ENCODE results near the gene AKAP9.
"Not testable (repeated sequence)": the region's sequence is repeated elsewhere in the genome, so short reads cannot be mapped to it uniquely, and the experiment has no call there.

AKAP9 gene

GRCh38 chr7:91940572-91941341, at the start of gene AKAP9:
Gene AKAP9 (plus strand): TSS chr7:91940862. CDS start chr7:91941100, 238 bp downstream.
- peak; percentile 60 for DNase-seq

- no peak for DNase-seq
Observed at GRCh38 chr7:91892099-91892705, 48.5 kb upstream of the AKAP9 start.

DNA sequence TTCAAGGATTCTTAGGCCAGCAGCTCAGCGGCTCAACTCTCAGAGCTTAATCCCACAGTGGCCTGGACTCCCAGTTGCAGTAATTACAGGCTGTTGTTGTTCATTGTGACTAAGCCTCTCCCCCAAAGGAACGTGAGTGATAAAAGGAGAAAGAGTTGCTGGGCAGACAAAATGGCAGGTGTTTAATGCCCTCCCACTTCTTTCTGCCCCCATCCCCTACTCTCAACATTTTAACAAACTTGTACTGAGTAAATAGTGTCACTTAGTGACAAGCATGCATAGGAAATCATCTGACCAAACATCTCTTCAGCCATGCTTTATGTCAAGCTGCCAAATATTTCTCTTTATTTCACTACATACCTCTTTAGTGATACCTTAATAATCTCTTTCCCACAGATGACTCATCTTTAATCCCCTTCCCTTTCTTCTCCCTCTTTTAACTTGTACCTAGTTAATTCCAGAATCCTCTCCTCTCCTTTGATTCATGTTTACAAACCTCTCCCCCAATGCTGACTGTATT, 47.8 kb upstream of the AKAP9 start:
- DNase-seq, result no peak

- DNase-seq, result not testable (repeated sequence)
Observed at GRCh38 chr7:91893699-91894098, 47.0 kb upstream of the AKAP9 start.

DNA sequence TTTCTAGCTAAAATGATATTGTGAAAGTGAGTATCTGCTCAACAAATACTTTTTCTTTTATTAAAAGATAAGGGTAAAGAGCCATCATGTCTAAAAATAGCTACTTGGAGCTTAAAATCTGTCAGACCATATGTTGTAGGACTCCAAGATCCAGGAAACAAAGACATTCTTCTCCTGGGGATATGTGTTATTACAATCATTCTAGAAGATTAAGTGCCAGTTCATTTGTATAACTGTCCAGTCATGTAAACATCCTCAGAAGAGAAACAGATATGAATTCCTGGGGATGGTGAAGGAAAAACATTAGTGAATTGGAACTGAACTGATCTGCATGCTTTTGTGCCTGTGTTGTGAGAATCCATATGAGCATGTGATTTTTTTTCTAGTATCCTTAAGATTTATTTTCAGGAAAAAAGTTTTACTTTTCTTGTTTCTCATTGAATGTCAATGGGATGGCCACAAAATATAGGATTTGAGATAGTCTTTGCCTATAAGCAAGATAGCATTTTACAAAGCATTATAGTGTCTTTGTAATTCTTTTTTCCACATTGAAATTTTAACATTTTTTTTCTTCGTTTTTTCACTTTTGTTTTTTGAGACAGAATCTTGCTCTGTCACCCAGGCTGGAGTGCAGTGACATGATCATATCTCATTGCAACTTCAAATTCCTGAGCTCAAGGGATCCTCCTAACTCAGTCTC, 45.7 kb upstream of the AKAP9 start:
- no peak for DNase-seq

DNA sequence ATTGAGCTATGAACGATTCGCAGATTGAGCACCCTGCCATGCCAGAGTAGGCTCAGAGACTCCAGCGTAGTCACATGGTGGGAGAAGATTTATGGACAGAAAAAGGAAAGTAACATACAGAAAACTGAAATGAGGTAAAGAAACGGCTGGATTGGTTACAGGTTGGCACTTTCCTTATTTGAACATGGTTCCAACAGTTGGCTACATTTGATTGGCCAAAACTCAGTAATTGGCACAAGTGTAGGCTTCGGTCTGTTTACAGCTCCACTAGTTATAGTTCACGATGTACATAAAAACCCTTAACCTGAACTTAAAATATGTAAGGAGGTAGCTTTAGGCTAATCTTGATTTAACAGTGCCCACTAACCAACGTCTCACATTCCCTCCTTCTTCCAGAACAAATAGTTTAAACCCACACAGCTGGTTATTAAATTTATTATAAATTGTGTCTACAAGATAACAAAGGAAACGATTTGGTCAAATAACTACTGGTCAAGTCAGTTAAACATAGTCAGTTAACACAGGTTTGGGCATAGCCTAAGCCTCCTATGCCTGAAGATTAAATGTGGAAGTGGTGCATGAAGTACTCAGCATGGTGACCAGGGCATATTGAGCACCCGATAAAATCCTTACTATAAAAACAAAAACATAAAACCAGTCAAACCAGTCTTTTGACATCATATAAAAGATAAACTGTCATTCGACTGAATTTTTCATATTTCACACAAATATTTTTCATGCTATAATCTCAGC, 42.2 kb upstream of the AKAP9 start:
- DNase-seq, result no peak

DNA sequence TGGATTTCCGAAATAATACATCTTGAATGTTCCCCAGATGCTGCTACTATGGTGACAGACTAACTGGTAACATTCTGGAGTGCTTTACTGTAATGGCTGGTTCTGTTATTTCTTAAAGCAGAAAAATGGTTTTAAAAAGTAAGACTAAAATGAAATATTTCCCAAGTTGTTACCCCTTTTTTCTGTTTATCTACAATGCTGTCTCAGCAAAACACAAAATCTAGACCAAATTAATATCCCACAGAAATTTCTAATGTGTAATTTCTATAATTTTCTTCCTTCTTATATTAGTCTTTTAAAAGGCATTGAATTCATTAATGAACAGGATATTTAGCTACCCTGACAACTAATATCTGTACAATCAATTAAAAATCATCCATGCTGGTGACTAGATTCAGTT, 41.1 kb upstream of the AKAP9 start:
- no peak for DNase-seq

- no peak for DNase-seq
Observed at GRCh38 chr7:91910171-91910570, 30.5 kb upstream of the AKAP9 start.

DNA sequence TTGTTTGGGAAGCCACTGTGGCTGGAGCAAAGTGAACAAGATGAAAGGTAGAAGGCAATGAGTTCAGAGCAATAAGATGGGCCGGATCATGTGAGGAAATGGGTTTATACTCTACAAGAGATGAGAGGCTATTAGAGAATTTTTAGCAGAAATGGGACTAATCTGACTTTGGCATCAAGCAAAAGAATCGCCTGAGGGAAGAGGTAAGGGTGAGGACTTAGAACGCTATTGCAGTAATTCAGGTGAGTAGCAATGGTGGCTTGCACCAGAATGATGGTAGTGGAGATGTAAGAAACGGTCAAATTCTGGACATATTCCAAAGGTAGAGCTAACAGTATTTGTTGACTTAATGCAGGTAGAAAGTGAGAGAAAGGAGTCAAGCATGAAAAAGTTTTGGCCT, 29.5 kb upstream of the AKAP9 start:
- no peak for DNase-seq

DNA sequence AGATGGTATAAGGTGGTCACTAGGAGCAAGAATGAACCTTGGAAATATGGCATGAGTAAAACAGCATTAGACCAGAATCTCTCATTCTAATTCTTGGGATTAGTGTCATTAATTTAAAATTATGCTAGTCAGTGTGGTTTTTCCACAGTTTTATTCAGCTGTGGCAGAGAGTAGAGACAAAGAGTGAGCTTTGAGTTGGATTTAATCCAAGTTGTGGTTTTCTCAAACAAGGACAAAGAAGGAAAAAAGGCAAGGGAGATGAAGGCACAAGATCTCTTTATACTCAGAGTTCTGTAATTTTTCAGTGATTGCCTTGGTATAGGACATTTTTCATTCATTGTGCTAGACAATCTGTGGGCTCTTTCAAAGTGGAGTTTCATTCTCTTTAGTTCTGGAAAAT, 28.2 kb upstream of the AKAP9 start:
- no peak for DNase-seq

- no peak for DNase-seq
Observed at GRCh38 chr7:91913612-91914011, 27.1 kb upstream of the AKAP9 start.

GRCh38 chr7:91915401-91916050, 25.1 kb upstream of the AKAP9 start:
- DNase-seq, result no peak

DNA sequence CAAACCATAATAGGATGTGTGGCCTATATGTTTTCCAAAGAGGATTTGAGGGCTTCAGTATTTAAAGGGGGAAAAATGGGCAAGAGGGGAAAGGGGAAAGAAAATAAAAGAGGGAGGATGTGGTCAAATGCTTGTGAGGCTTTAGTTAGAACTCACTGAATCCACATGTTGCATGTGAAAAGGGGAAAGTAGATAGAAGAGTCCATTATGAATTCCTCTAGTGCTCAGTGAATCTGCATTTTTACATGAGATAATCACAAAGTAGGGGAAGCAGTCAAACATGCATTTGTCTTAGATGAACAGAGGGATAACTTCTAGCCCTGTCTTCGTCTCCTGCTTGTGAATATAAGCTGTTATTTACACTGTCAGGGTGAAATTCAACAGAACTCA, 24.6 kb upstream of the AKAP9 start:
- no peak for DNase-seq

GRCh38 chr7:91918356-91918755, 22.3 kb upstream of the AKAP9 start:
- no peak for DNase-seq

GRCh38 chr7:91922857-91923256, 17.8 kb upstream of the AKAP9 start:
- no peak for DNase-seq

GRCh38 chr7:91927912-91928311, 12.8 kb upstream of the AKAP9 start:
- DNase-seq, result no peak

DNA sequence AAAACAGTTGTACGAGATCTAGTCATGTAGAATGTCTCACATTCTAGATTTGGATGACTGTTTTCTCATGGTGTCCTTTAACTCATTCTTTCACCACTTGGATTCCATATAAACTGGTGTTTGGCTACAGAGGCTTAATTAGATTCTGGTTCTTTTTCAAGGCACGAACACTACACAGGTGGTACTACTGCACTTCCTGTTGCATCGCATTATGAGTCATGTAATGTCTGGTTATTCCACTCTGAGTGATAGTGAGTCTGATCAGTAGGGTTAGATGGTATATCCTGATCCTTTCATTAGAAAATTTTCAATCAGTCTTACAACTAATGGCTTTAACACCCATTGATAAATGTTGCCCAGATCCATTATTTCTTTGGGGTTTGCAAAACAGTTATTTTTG, 11.2 kb upstream of the AKAP9 start:
- DNase-seq, result no peak

GRCh38 chr7:91940171-91940570, 491 bp upstream of the AKAP9 start:
- DNase-seq, result no peak

DNA sequence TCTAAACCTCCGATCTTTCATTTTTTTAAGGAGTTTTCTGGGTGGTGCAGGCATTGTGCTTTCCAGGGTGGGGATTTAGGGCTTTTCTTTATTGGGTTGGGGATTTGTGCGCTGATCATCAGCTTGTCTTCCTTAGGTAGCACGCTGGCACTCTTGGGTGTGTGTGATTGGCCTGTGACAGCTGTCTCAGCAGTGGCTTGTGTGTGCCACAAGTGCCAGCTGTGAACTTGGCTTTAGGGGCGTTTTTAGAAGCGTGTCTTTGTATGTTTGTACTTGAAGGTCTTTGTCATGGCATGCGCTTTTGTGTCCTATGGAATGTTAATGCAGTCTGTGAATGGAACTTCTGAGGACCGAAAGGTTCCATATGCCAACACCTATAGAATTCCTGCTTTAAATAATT, 788 bp downstream of the AKAP9 start:
- peak; percentile 39 for DNase-seq

GRCh38 chr7:91942312-91942711, 1.6 kb downstream of the AKAP9 start:
- no peak for DNase-seq

GRCh38 chr7:91944970-91945369, 4.3 kb downstream of the AKAP9 start:
- DNase-seq, result not testable (repeated sequence)

DNA sequence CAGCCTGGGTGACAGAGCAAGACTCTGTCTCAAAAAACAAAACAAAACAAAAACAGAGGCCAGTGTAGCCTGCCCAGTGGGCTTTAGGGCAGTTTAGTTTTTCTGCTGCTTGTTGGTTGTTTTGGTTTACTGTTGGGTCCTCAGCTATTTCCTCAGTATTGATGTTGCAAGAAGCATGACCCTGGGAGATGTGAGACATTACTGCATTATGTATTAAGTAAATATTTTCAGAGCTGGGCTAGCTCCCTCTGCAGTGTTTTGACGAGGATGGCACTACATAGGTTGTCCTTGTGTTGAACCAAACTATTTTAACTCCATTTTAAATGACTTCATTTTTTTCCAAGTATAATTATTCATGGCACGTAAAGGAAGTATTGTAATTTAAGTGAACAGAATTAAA, 4.8 kb downstream of the AKAP9 start:
- no peak for DNase-seq

GRCh38 chr7:91946549-91946948, 5.9 kb downstream of the AKAP9 start:
- DNase-seq, result no peak
